Measurements from ENCODE around the gene DRGX.
A peak's percentile ranks its signal among the peaks of the same experiment; 100 is the strongest.

Gene DRGX

DNA sequence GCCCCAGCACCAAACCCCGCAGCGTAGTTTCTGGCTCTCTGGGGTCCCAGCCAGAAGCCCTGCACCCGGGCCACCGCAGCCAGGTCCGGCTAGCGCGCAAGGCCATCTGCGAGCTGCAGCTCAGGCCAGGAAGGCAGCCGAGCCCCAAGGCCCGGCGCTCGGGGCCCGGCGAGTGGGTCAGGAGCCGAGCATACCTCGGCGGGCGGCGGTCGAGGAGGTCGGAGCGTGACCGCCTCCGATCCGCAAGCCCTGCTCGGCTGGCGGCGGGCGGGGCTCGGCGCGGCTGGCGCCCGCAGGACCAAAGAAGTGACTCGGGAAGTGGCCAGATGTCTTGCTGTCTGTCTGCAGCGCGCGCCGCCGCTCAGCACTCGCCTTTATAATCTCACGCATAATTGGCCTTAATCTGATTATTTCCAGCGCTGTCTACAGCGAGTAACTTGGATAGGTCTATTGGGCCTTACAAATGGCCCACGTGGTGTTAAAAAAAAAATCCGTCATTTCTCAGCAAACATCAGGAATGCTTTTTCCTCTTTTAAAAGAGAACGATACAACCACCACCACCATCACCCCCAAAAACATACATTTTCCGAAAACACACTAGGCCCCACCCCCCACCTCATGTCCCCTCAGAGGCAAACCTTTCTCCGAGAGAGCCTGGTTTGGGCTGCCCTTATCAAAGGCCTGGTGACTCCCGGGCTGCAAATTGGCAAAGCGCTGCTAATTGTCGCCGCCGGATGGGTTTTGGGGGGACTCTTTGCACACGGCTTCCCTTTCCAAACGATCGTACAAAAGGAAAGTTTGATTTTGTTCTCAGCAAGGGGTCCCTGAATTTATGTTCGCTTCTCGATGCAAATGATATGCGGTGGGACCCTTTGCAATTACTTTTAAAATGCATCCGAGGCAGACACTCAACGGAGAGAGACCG lies at the start of gene DRGX:
Gene DRGX (minus strand): TSS at position 349 of the 925 bp plus-strand sequence. CDS start 649 bp downstream, outside the sequence.
- H3K4me3 ChIP-seq (ENCODE audit: low read depth, low read length), result peak within 1 kb of the TSS; percentile 32; the same call in 1 of the 2 replicates
- H3K79me2 ChIP-seq (ENCODE audit: control insufficient read depth, insufficient read depth, low read length, unreplicated experiment), result no peaks in the 10 kb centered on the region
- H3K27ac ChIP-seq (ENCODE audit: low read depth, low read length), result no peak within 1 kb of the TSS
- no peaks in the 10 kb centered on the region for H3K36me3 ChIP-seq (ENCODE audit: insufficient read depth, low read length)
- peaks cover 5% of the 10 kb centered on the region for H3K4me1 ChIP-seq (ENCODE audit: control insufficient read depth, insufficient read depth, low read length, unreplicated experiment)
- no peak within 1 kb of the TSS for H2AFZ ChIP-seq (ENCODE audit: low read length, unreplicated experiment)
- peaks cover 100% of the 10 kb centered on the region for H3K27me3 ChIP-seq (ENCODE audit: insufficient read depth, low read length)

DNA sequence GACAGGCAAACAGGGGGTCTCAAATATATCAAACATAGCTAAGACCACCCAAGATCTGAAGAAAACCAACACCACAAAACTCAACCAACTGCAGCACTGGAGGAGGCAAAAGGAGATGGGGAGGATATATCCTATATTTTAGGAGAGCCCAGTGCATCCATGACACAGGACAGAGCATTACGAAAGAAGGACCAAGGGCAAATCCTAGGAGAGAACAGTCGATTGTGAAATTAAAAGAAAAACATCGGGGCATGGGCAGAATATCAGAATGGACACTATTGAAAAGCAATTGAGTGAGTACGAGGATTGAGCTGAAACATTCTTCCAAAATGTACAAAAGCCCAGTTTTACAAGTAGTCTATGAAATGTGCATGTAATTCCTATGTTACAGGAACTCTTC lies 48.5 kb upstream of the DRGX start:
- H3K4me1 ChIP-seq (ENCODE audit: control insufficient read depth, insufficient read depth, low read length, unreplicated experiment), result no peaks in the 10 kb centered on the region
- no peak overlapping the region for H3K4me3 ChIP-seq (ENCODE audit: low read depth, low read length)
- H3K27me3 ChIP-seq (ENCODE audit: insufficient read depth, low read length), result no peaks in the 10 kb centered on the region
- no peak overlapping the region for H3K27ac ChIP-seq (ENCODE audit: low read depth, low read length)
- no peaks in the 10 kb centered on the region for H3K36me3 ChIP-seq (ENCODE audit: insufficient read depth, low read length)
- no peak overlapping the region for H2AFZ ChIP-seq (ENCODE audit: low read length, unreplicated experiment)
- no peaks in the 10 kb centered on the region for H3K79me2 ChIP-seq (ENCODE audit: control insufficient read depth, insufficient read depth, low read length, unreplicated experiment)

DNA sequence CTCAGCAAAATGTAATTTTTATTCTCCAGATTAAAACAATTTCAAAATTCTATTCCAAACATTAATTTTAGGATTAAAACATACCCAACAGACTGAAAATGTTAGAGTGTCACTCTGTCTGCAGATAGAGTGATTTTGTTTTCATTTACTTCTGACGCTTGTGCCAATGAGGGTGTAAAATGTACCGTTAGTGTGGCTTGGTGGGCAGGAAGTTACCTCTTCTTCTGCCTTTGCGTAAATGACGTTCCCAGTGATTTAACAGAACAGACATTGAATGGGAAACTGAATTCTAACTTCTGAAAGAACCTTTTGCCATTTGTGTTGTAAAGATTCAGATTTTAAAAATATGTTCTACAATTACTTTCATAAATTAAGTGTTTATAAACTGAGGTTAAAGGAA lies 47.0 kb upstream of the DRGX start:
- Histone ChIP-seq H3K27ac (ENCODE audit: low read depth, low read length) (no peak overlapping the region), H3K4me1 (ENCODE audit: control insufficient read depth, insufficient read depth, low read length, unreplicated experiment) (no peaks in the 10 kb centered on the region), H3K4me3 (ENCODE audit: low read depth, low read length) (no peak overlapping the region), H2AFZ (ENCODE audit: low read length, unreplicated experiment) (no peak overlapping the region), H3K79me2 (ENCODE audit: control insufficient read depth, insufficient read depth, low read length, unreplicated experiment) (no peaks in the 10 kb centered on the region), H3K36me3 (ENCODE audit: insufficient read depth, low read length) (no peaks in the 10 kb centered on the region), H3K27me3 (ENCODE audit: insufficient read depth, low read length) (no peaks in the 10 kb centered on the region)

DNA sequence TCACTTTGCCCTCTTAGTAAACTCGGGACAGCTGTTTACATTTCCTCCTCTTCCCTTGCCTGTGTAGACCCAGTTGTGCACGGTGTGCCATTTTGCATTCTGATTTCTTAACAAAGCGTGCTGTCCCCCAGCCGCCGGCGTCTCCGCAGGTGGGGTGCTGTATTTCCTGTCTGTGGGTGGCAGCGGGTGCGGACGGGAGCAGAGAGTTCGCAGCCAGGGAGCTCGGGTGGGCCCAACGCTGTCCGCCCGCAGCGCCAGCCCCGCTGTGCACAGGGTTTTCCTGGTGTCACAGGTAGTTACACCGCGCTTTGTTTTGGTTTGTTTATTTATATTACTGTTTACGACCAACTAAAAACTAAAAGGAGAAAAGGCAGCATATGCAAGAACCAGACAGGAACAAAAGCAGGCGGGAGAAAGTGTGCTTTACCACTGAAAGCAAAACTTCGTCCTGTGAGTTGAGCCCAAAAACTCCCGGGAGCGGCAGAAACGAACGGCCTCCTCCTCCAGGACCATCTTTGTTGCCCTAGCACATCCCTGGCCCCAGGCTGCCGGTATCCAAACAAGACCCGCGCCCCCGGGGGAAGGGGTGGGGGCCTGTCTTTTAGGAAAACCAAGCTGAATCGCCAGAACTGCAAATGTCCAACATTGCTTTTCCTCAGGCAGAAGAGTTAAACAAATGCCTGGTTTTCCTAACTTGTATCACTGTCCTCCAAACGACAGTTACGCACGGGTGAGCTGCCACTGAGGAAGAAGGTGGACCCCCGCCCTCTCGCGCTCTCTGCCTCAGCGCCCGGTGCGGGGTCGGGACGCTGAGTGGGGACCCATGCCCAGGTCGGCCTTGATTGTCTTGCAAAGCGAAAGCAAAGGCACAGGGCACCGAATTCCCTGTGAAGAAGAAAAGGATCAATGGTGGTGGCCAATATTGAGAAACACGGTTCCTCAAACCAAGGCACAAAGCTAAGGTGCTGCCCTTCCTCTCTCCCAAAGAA lies 45.9 kb upstream of the DRGX start:
- H3K4me1 ChIP-seq (ENCODE audit: control insufficient read depth, insufficient read depth, low read length, unreplicated experiment), result no peaks in the 10 kb centered on the region

DNA sequence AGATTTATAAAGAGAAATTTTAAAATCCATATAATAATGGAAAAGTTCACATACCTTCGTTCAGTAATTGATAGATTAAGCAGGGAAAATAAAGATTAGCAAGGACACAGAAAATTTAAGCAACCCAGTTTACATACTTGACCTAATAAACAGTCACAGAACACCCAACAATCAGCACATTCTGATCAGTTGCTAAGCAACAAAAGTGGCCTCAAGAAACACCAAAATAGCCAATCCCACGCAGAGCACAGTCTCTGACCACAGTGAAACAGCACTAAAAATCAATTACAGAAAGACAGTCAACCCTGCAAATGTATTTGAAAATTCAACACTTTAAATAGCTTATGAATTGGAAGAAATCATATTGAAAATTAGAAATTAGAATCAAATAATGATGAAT lies 39.3 kb upstream of the DRGX start:
- no peaks in the 10 kb centered on the region for H3K79me2 ChIP-seq (ENCODE audit: control insufficient read depth, insufficient read depth, low read length, unreplicated experiment)
- no peaks in the 10 kb centered on the region for H3K27me3 ChIP-seq (ENCODE audit: insufficient read depth, low read length)
- no peaks in the 10 kb centered on the region for H3K4me1 ChIP-seq (ENCODE audit: control insufficient read depth, insufficient read depth, low read length, unreplicated experiment)
- H3K36me3 ChIP-seq (ENCODE audit: insufficient read depth, low read length), result no peaks in the 10 kb centered on the region
- no peak overlapping the region for H2AFZ ChIP-seq (ENCODE audit: low read length, unreplicated experiment)
- H3K4me3 ChIP-seq (ENCODE audit: low read depth, low read length), result no peak overlapping the region
- no peak overlapping the region for H3K27ac ChIP-seq (ENCODE audit: low read depth, low read length)

More for the DNA sequence above, 45.9 kb upstream of the DRGX start:
- Histone ChIP-seq H2AFZ (ENCODE audit: low read length, unreplicated experiment) (no peak overlapping the region), H3K27ac (ENCODE audit: low read depth, low read length) (no peak overlapping the region), H3K4me3 (ENCODE audit: low read depth, low read length) (no peak overlapping the region), H3K79me2 (ENCODE audit: control insufficient read depth, insufficient read depth, low read length, unreplicated experiment) (no peaks in the 10 kb centered on the region), H3K36me3 (ENCODE audit: insufficient read depth, low read length) (no peaks in the 10 kb centered on the region), H3K27me3 (ENCODE audit: insufficient read depth, low read length) (no peaks in the 10 kb centered on the region)

DNA sequence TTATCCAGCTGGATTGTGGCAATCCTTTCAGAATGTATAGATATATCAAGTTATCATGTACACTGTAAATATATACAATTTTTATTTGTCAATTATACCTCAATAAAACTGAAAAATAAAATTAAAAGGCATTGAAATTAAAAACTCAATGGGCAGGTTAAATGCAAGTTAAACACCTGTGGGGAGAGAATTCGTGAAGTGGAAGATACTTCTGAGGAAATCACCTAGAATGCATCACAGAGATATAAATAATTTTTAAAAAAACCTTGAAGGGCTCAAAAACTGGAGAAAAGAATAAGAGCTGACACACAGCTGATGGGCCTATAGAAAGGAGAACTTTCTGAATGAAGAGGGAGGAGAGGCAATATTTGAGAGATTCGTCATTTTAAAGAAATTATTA lies 37.2 kb upstream of the DRGX start:
- Histone ChIP-seq H3K27ac (ENCODE audit: low read depth, low read length) (no peak overlapping the region), H3K36me3 (ENCODE audit: insufficient read depth, low read length) (no peaks in the 10 kb centered on the region), H3K27me3 (ENCODE audit: insufficient read depth, low read length) (no peaks in the 10 kb centered on the region), H3K79me2 (ENCODE audit: control insufficient read depth, insufficient read depth, low read length, unreplicated experiment) (no peaks in the 10 kb centered on the region), H3K4me1 (ENCODE audit: control insufficient read depth, insufficient read depth, low read length, unreplicated experiment) (no peaks in the 10 kb centered on the region), H2AFZ (ENCODE audit: low read length, unreplicated experiment) (no peak overlapping the region), H3K4me3 (ENCODE audit: low read depth, low read length) (no peak overlapping the region)

DNA sequence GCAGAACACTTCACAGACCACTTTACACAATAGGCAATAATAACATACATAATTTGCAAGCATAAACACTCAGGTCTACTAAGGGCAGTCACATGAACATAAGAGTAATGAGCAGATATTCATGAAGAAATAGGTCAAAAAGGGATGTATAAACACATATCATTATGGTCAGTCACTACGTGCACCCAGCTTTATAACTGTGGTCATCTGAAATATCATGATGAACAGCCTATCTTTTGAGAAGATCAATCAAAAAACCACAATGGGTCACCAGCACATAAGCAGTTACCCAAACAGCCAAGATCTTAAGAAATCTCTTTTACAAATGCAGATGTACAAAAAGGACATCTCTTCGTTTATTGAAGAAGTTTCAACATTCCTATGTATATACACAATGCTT lies 35.5 kb upstream of the DRGX start:
- no peaks in the 10 kb centered on the region for H3K79me2 ChIP-seq (ENCODE audit: control insufficient read depth, insufficient read depth, low read length, unreplicated experiment)
- H3K27me3 ChIP-seq (ENCODE audit: insufficient read depth, low read length), result no peaks in the 10 kb centered on the region
- no peak overlapping the region for H3K4me3 ChIP-seq (ENCODE audit: low read depth, low read length)
- H3K36me3 ChIP-seq (ENCODE audit: insufficient read depth, low read length), result no peaks in the 10 kb centered on the region
- no peak overlapping the region for H3K27ac ChIP-seq (ENCODE audit: low read depth, low read length)
- H3K4me1 ChIP-seq (ENCODE audit: control insufficient read depth, insufficient read depth, low read length, unreplicated experiment), result no peaks in the 10 kb centered on the region
- no peak overlapping the region for H2AFZ ChIP-seq (ENCODE audit: low read length, unreplicated experiment)

DNA sequence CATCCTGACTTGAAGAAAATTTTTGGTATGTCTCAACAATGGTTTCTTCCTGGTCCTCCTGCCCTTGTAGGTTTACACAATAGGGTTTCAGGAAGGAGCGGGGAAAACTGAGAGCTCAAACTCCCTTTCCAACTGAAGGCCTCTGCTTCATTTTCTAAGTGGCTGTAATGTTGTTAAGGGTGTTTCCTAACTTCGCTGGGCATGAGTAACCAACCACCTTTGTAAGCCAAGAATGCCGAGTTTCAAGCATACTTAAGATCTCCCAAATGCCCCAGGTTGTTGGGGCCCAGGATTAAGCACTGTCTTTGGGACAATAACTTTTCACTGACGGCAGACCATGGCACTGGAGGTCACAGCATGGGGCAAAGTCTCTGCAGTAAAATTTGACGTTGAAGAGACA lies 33.6 kb upstream of the DRGX start:
- no peaks in the 10 kb centered on the region for H3K36me3 ChIP-seq (ENCODE audit: insufficient read depth, low read length)
- H3K79me2 ChIP-seq (ENCODE audit: control insufficient read depth, insufficient read depth, low read length, unreplicated experiment), result no peaks in the 10 kb centered on the region
- no peak overlapping the region for H3K4me3 ChIP-seq (ENCODE audit: low read depth, low read length)
- no peak overlapping the region for H3K27ac ChIP-seq (ENCODE audit: low read depth, low read length)
- no peaks in the 10 kb centered on the region for H3K4me1 ChIP-seq (ENCODE audit: control insufficient read depth, insufficient read depth, low read length, unreplicated experiment)
- no peak overlapping the region for H2AFZ ChIP-seq (ENCODE audit: low read length, unreplicated experiment)
- H3K27me3 ChIP-seq (ENCODE audit: insufficient read depth, low read length), result no peaks in the 10 kb centered on the region

DNA sequence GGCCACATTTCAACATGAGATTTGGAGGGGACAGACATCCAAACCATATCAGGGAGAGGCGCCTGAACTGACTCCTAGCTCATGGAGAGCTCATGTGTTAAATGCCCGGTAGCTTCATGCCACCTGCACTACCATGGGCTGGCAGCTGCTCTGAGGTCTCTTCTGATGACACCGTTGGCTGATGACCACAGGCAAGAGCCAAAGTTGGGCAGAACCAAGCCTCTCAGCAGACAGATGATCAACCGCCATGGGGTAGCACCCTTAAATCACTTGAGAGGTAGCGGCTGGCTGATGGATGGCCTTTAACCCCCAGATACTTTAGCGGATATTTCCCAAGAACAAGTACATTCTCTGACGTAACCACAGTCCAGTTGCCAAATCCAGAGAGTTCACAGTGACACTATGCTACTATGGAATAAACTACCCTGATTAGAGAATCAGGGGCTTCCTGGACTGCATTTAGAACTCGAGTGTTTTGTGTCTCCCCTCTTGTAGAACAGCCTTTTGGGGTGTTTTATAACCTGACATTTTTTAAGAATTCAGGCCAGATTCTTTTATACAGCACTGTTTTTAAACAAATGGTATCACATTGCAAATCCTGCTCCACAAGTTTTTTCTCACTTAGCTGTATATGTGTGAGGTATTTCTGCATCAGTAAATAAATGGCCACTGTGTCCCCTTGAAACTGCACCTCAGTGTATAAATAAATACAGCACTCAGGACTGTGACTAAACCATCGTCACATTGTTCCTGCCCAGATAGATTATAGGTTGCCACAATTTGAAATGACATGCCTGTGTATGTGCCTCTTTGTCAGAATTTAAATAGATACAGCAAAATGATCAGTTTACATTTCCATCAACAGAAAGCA lies 30.8 kb upstream of the DRGX start:
- no peak overlapping the region for H3K4me3 ChIP-seq (ENCODE audit: low read depth, low read length)
- H3K36me3 ChIP-seq (ENCODE audit: insufficient read depth, low read length), result no peaks in the 10 kb centered on the region
- no peaks in the 10 kb centered on the region for H3K79me2 ChIP-seq (ENCODE audit: control insufficient read depth, insufficient read depth, low read length, unreplicated experiment)

DNA sequence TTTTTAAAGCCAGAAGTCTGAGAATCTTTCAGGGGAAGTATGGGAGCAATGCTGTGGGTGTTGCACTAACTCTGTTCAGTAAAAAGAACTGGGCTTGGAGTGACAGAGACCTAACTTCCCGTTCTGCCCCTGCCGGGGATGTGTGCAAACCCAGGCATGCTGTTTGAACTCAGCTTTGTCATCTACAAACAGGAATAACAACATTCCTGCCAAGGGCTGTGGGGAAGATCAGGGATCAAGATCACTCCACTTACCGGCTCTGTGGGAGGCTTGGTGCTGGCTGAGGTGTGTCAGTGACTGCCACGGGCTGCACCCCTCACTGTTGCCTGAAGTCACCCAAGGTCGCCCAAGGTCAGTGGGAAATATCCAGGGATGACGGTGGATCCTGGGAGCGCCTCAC lies 23.1 kb upstream of the DRGX start:
- no peaks in the 10 kb centered on the region for H3K36me3 ChIP-seq (ENCODE audit: insufficient read depth, low read length)
- H3K27ac ChIP-seq (ENCODE audit: low read depth, low read length), result no peak overlapping the region
- H2AFZ ChIP-seq (ENCODE audit: low read length, unreplicated experiment), result no peak overlapping the region
- no peaks in the 10 kb centered on the region for H3K4me1 ChIP-seq (ENCODE audit: control insufficient read depth, insufficient read depth, low read length, unreplicated experiment)
- H3K27me3 ChIP-seq (ENCODE audit: insufficient read depth, low read length), result peaks cover 23% of the 10 kb centered on the region
- no peaks in the 10 kb centered on the region for H3K79me2 ChIP-seq (ENCODE audit: control insufficient read depth, insufficient read depth, low read length, unreplicated experiment)
- no peak overlapping the region for H3K4me3 ChIP-seq (ENCODE audit: low read depth, low read length)

More for the DNA sequence above, 30.8 kb upstream of the DRGX start:
- Histone ChIP-seq H3K27me3 (ENCODE audit: insufficient read depth, low read length) (no peaks in the 10 kb centered on the region), H2AFZ (ENCODE audit: low read length, unreplicated experiment) (no peak overlapping the region), H3K27ac (ENCODE audit: low read depth, low read length) (no peak overlapping the region), H3K4me1 (ENCODE audit: control insufficient read depth, insufficient read depth, low read length, unreplicated experiment) (no peaks in the 10 kb centered on the region)
